IPS DF 6.9 (cell line): ENCODE data around the gene PLCH2.
"Not testable (repeated sequence)": the region's sequence is repeated elsewhere in the genome, so short reads cannot be mapped to it uniquely, and the experiment has no call there.

Experiments
- DNase-seq: peaks from one replicate; pipeline ENCODE4 v3.0.0-alpha.2; 2013; ENCODE audit warnings: low read depth, low spot score
- H3K27ac ChIP-seq: one replicate; pipeline ENCODE4 v1.5.1; 2013; ENCODE audit warnings: low read length, control low read depth
- H3K27me3 ChIP-seq: 2 replicates; pipeline ENCODE4 v1.6.1; 2013; ENCODE audit warnings: mild to moderate bottlenecking, low read length; ENCODE audit not compliant: control insufficient read depth, insufficient read depth
- H3K36me3 ChIP-seq: 2 replicates; pipeline ENCODE4 v1.6.1; 2013; ENCODE audit warnings: low read length; ENCODE audit not compliant: control insufficient read depth, insufficient read depth
- H3K4me1 ChIP-seq: 2 replicates; pipeline ENCODE4 v1.6.1; 2013; ENCODE audit warnings: low read length; ENCODE audit not compliant: control insufficient read depth, insufficient read depth
- H3K4me3 ChIP-seq: 2 replicates; pipeline ENCODE4 v1.5.1; 2013; ENCODE audit warnings: mild to moderate bottlenecking, low read length
- H3K9me3 ChIP-seq: 2 replicates; pipeline ENCODE4 v1.6.1; 2013; ENCODE audit warnings: low read length, inconsistent platforms; ENCODE audit not compliant: control insufficient read depth, insufficient read depth
- WGBS: extraction: QIAGEN DNeasy Blood & Tissue Kit; methylation state at CpG from one replicate; pipeline ENCODE4 v1.1.7; 2013; ENCODE audit warnings: mixed read lengths, missing lambda C conversion rate; ENCODE audit not compliant: insufficient read length, insufficient coverage; 5-methylcytosine and 5-hydroxymethylcytosine counted together

Gene PLCH2

GRCh38 chr1:2449636-2450454 lies 26.2 kb upstream of the PLCH2 start:
- no peak overlapping the region for H3K27ac ChIP-seq
- H3K9me3 ChIP-seq, result no peaks in the 10 kb centered on the region
- DNase-seq, result no peak
- H3K36me3 ChIP-seq, result no peaks in the 10 kb centered on the region
- H3K27me3 ChIP-seq, result 0 out of 2 replicates have a peak, but pooled peaks cover 2% of the 10 kb centered on the region
- peaks cover 3% of the 10 kb centered on the region; the same call in 1 of the 2 replicates for H3K4me1 ChIP-seq
- WGBS, result no CpG with 5 or more reads among the region's 23 CpGs
- no peak overlapping the region for H3K4me3 ChIP-seq

DNA sequence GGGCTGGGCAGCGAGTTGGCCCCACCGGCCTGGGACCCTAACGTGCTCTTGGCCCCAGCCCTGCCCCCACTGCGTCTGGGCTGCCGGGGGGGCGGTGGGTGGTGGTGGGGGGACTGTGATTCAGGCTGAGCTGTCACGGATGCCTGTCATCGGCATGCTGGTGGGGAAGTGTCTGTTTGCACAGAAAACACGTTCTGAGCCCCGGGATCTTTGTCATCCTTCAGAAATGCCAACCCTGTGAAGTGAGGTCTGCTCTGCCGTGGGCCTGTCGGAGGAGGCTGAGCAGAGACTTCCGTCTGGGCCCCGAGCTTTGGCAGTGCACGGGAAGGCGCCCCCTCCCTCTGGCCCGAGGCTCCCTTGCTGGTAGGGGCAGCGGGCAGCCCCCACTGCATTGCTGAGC lies 24.3 kb upstream of the PLCH2 start:
- Histone ChIP-seq H3K27me3 (no peaks in the 10 kb centered on the region), H3K36me3 (no peaks in the 10 kb centered on the region), H3K4me3 (no peak overlapping the region), H3K9me3 (no peaks in the 10 kb centered on the region), H3K27ac (no peak overlapping the region), H3K4me1 (peaks cover 3% of the 10 kb centered on the region; the same call in 1 of the 2 replicates)
- WGBS, result no CpG with 5 or more reads among the region's 18 CpGs
- no peak for DNase-seq

- DNase-seq, result no peak
- Histone ChIP-seq H3K4me1 (peaks cover 1% of the 10 kb centered on the region; the same call in 1 of the 2 replicates), H3K9me3 (no peaks in the 10 kb centered on the region), H3K36me3 (no peaks in the 10 kb centered on the region), H3K4me3 (no peak overlapping the region), H3K27me3 (no peaks in the 10 kb centered on the region), H3K27ac (no peak overlapping the region)
- no CpG with 5 or more reads among the region's 21 CpGs for WGBS
These were observed 23.7 kb upstream of the PLCH2 start for GRCh38 chr1:2452201-2452931.

- WGBS, result no CpG with 5 or more reads among the region's 19 CpGs
- Histone ChIP-seq H3K27ac (no peak overlapping the region), H3K36me3 (no peaks in the 10 kb centered on the region), H3K4me1 (peaks cover 1% of the 10 kb centered on the region; the same call in 1 of the 2 replicates), H3K4me3 (no peak overlapping the region), H3K9me3 (no peaks in the 10 kb centered on the region), H3K27me3 (no peaks in the 10 kb centered on the region)
- DNase-seq, result no peak
These were observed 23.2 kb upstream of the PLCH2 start for GRCh38 chr1:2452932-2453315.

GRCh38 chr1:2454227-2454626 lies 21.9 kb upstream of the PLCH2 start:
- no peak overlapping the region for H3K4me3 ChIP-seq
- no peaks in the 10 kb centered on the region for H3K9me3 ChIP-seq
- no CpG with 5 or more reads among the region's 10 CpGs for WGBS
- no peaks in the 10 kb centered on the region for H3K36me3 ChIP-seq
- peaks cover 1% of the 10 kb centered on the region; the same call in 1 of the 2 replicates for H3K4me1 ChIP-seq
- no peak for DNase-seq
- no peaks in the 10 kb centered on the region for H3K27me3 ChIP-seq
- H3K27ac ChIP-seq, result no peak overlapping the region

DNA sequence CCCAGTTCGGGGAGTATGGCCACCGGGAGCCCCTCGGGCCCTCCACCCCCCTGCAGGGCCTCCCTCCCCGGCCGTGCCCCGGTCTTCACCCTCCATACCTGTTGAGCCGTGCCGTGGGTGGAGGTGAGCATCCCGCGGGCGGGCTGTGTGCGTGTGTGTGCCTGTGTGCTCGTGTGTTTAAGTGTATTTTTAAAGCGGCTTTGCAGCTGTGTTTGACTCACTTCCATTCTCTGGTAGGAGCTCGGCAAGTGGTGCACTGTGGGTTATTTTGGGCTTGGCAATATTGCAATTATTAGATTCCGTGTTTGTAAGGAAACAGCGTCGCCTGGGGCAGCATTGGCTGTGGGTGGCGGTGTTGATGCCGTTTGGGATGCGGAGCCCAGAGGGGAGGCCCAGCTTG lies 20.3 kb upstream of the PLCH2 start:
- H3K36me3 ChIP-seq, result no peaks in the 10 kb centered on the region
- peaks cover 1% of the 10 kb centered on the region; the same call in 1 of the 2 replicates for H3K4me1 ChIP-seq
- no peak overlapping the region for H3K27ac ChIP-seq
- H3K27me3 ChIP-seq, result no peaks in the 10 kb centered on the region
- no CpG with 5 or more reads among the region's 21 CpGs for WGBS
- H3K9me3 ChIP-seq, result no peaks in the 10 kb centered on the region
- H3K4me3 ChIP-seq, result no peak overlapping the region
- no peak for DNase-seq

GRCh38 chr1:2457444-2457843 lies 18.6 kb upstream of the PLCH2 start:
- no peaks in the 10 kb centered on the region for H3K9me3 ChIP-seq
- no peak overlapping the region for H3K27ac ChIP-seq
- H3K27me3 ChIP-seq, result no peaks in the 10 kb centered on the region
- H3K4me1 ChIP-seq, result peaks cover 1% of the 10 kb centered on the region; the same call in 1 of the 2 replicates
- H3K4me3 ChIP-seq, result no peak overlapping the region
- no peaks in the 10 kb centered on the region for H3K36me3 ChIP-seq
- WGBS, result no CpG with 5 or more reads among the region's 17 CpGs
- no peak for DNase-seq

- Histone ChIP-seq H3K27me3 (no peaks in the 10 kb centered on the region), H3K4me1 (no peaks in the 10 kb centered on the region), H3K9me3 (no peaks in the 10 kb centered on the region), H3K27ac (no peak overlapping the region), H3K4me3 (no peak overlapping the region), H3K36me3 (no peaks in the 10 kb centered on the region)
- no CpG with 5 or more reads among the region's 18 CpGs for WGBS
- DNase-seq, result no peak
These were observed 17.4 kb upstream of the PLCH2 start for GRCh38 chr1:2458687-2459086.

- not testable (repeated sequence) for H3K4me3 ChIP-seq, DNase-seq, H3K36me3 ChIP-seq, H3K27me3 ChIP-seq, H3K27ac ChIP-seq, H3K4me1 ChIP-seq, H3K9me3 ChIP-seq
- WGBS, result no CpG with 5 or more reads among the region's 16 CpGs
These were observed 16.9 kb upstream of the PLCH2 start for GRCh38 chr1:2459102-2459753.

- no CpG with 5 or more reads among the region's 23 CpGs for WGBS
- Histone ChIP-seq H3K4me3 (no peak overlapping the region), H3K27ac (no peak overlapping the region), H3K27me3 (no peaks in the 10 kb centered on the region), H3K36me3 (no peaks in the 10 kb centered on the region), H3K4me1 (no peaks in the 10 kb centered on the region), H3K9me3 (no peaks in the 10 kb centered on the region)
- no peak for DNase-seq
These were observed 16.3 kb upstream of the PLCH2 start for GRCh38 chr1:2459757-2460156.
